Subcutaneous abdominal adipose tissue (tissue), 5 donors: ENCODE measurements around the gene FMNL2.
"Not testable (repeated sequence)": the region's sequence is repeated elsewhere in the genome, so short reads cannot be mapped to it uniquely, and the experiment has no call there.

Experiments used
- H3K27ac ChIP-seq: one replicate; pipeline ENCODE4 v1.7.0; 2013; ENCODE audit warnings: low read depth, mild to moderate bottlenecking, inconsistent platforms, low read length, moderate library complexity
- H3K27me3 ChIP-seq, 5 donors: one replicate each; pipeline ENCODE4 v1.7.0; 2013; ENCODE audit warnings: low read length in 5 of 5, inconsistent platforms in 1 of 5; ENCODE audit not compliant: control insufficient read depth in 5 of 5, insufficient read depth in 4 of 5
- H3K36me3 ChIP-seq, 5 donors: one replicate each; pipeline ENCODE4 v1.7.0; 2013; ENCODE audit warnings: low read length in 5 of 5; ENCODE audit not compliant: control insufficient read depth in 5 of 5, insufficient read depth in 5 of 5
- H3K4me1 ChIP-seq, 5 donors: one replicate each; pipeline ENCODE4 v1.7.0; 2013; ENCODE audit warnings: low read length in 5 of 5, mild to moderate bottlenecking in 3 of 5, moderate library complexity in 1 of 5; ENCODE audit not compliant: control insufficient read depth in 5 of 5, insufficient read depth in 5 of 5
- H3K4me3 ChIP-seq, 5 donors: one replicate each; pipeline ENCODE4 v1.7.0; 2013; ENCODE audit warnings: low read length in 5 of 5, low read depth in 1 of 5
- H3K9ac ChIP-seq, 5 donors: one replicate each; pipeline ENCODE4 v1.7.0; 2013; ENCODE audit warnings: low read length in 5 of 5, mild to moderate bottlenecking in 4 of 5, moderate library complexity in 3 of 5
- H3K9me3 ChIP-seq, 5 donors: one replicate each; pipeline ENCODE4 v1.7.0; 2013; ENCODE audit warnings: low read length in 5 of 5; ENCODE audit not compliant: control insufficient read depth in 5 of 5
- donor health status: healthy.
- donor health status: healthy.
- donor health status: healthy.
- donor health status: healthy.
- donor health status: healthy.

FMNL2 gene

DNA sequence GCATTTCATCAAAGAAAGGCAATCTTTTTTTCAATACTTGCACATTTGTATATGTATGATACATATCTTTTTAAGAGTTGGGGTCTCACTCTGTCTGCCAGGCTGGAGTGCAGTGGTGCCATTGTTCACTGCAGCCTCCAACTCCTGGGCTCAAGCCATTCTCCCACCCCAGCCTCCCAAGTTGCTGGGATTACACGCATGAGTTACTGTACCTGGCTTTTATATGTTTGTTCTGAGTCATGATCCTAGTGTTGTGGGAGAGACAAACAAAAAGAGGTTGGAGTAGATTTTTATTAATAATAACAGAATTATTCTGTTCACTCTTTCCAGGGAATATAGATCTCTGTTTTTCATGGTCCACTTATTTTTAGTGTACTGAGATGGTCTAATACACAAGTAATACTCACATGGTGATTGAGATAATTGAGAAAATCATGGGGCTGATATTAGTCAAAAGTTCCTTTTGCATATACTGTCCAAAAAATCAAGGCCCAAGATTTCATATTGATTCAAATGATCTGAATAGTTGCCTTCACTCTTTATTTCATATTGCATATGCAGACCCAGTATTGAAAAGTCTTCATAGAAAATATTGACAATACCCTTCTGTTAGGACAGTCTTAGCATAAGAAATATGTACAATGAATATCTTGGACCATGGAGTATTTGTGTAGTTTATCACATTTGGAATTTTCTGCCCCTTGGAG is 138.3 kb downstream of the FMNL2 start:
- Histone ChIP-seq H3K36me3 (no peaks in the 10 kb centered on the region), H3K4me3 (no peak overlapping the region), H3K9ac (no peak overlapping the region), H3K27me3 (no peaks in the 10 kb centered on the region), H3K27ac (no peak overlapping the region), H3K9me3 (no peaks in the 10 kb centered on the region), H3K4me1 (peaks cover 0 to 22% (median 16%) of the 10 kb centered on the region in 5 donors)

DNA sequence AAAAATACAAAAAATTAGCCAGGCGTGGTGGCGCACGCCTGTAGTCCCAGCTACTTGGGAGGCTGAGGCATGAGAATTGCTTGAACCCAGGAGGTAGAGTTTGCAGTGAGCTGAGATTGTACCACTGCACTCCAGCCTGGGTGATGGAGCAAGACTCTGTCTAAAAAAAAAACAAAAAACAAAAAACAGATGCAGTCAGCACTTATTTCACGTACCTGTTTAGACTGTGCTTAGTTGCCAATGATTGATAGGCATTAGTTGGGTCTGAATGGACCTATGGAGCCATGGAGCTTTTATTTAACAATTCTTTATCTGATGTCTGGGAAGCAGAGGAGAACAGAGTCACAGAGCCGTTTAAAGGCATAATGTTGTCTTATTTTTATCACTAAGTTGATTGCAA is 139.5 kb downstream of the FMNL2 start:
- not testable (repeated sequence) for H3K27ac ChIP-seq, H3K36me3 ChIP-seq, H3K9ac ChIP-seq, H3K4me3 ChIP-seq, H3K9me3 ChIP-seq, H3K27me3 ChIP-seq
- peaks cover 0 to 12% (median 6%) of the 10 kb centered on the region in 5 donors for H3K4me1 ChIP-seq

DNA sequence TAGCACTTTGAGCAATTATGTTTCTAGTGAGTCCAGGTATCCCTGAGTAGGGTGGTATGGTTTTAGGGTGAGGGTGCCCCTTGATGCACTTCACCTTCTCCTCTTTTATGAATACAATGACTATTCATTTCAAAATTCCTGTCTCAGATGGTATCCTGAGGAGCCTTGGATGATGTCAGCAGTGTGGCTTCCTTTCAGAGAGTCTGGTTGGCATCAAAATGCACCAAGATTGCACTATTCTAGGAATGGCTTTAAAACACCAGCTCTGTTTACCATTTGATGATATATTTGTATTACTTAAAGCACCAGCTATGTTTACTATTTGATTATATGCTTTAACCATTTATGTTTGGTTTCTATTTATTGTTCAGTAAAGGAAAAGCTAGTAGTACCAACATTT is 141.0 kb downstream of the FMNL2 start:
- Histone ChIP-seq H3K27me3 (no peaks in the 10 kb centered on the region), H3K27ac (no peak overlapping the region), H3K9ac (no peak overlapping the region), H3K4me3 (no peak overlapping the region), H3K9me3 (no peaks in the 10 kb centered on the region), H3K36me3 (no peaks in the 10 kb centered on the region), H3K4me1 (peaks cover 0 to 8% (median 3%) of the 10 kb centered on the region in 5 donors)

DNA sequence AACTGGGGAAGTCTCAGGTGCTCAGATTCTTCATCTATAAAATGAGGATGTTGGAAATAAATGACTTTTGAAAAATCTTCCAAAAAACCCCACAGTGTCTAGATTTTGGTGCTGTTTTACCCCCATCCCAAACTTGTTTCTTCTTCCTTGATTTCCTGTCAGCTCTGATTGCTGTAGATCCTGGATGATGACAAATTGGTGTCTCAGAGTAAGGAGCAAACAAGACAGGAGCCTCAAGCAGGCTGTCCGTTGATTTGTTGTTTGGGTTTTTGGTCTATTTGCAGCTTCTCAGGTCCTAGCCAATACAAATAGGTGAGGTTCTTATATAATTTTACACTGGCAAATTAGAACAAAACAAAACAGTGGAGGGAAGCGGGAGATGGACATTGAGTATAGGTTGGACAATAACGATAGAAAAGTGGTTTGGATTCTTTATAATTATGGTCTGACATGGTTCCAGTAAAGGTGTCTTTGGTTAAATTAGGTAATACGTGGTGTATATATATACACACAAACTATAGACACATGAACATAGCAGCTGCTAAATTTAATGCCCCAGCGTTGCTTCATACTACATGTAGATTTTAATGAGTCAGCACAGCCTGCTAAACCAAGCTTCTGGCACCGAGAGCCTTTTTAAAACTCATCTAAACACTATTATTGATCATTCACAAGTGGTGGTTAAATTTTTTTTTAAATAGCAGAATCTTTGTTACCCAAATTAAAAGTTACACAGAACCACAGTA is 142.5 kb downstream of the FMNL2 start:
- H3K4me1 ChIP-seq = peaks cover 0 to 11% (median 0%) of the 10 kb centered on the region in 5 donors
- H3K27ac ChIP-seq = no peak overlapping the region

DNA sequence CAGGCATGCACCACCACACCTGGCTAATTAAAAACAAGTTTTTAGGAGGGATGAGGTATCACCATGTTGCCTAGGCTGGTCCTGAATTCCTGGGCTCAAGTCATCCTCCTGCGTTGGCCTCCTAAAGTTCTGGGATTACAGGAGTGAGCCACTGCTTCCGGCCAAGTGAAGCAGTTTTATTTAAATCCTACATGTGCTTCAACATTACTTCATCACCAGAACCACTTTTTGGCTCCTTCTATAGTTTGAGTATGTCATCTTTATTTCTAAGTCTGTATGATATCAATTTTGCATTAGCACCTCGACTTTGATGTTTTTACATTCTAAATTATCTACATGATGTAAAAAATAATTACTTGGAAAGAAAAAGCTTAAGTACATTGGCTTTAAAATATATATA is 144.3 kb downstream of the FMNL2 start:
- Histone ChIP-seq H3K27me3 (no peaks in the 10 kb centered on the region), H3K9ac (no peak overlapping the region), H3K4me3 (no peak overlapping the region)

More for the DNA sequence above, 142.5 kb downstream of the FMNL2 start:
- no peak overlapping the region for H3K9ac ChIP-seq
- no peaks in the 10 kb centered on the region for H3K9me3 ChIP-seq
- H3K36me3 ChIP-seq = no peaks in the 10 kb centered on the region
- H3K4me3 ChIP-seq = no peak overlapping the region
- H3K27me3 ChIP-seq = no peaks in the 10 kb centered on the region

DNA sequence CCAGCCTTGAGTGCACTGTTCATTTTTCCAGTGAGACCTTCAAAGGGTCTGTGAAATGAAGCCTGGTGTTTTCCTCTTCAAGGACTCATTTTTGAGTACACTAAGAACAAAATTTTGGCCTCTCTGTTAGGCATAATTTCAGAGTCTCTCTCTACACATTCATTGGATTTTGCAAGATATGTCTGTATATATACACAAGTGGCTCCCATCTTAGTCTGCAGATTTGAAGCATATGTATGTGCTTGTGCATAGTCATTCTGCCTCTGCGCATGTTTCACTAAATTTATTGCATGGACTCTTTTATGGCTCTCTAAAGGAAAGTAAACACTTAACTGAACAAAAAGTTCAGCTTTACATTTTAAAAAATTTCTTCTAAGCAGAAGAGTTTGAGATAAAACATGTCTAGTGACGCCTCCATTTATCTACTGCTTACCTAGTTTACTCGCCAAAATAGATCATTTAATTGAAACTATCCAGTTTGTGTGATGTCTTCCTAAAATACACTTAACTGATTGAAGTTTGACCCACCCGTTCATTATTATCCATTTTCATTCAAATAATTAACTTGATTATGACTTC is 145.9 kb downstream of the FMNL2 start:
- H3K4me3 ChIP-seq = no peak overlapping the region
- no peak overlapping the region for H3K9ac ChIP-seq
- H3K27me3 ChIP-seq = no peaks in the 10 kb centered on the region
- no peaks in the 10 kb centered on the region for H3K9me3 ChIP-seq
- H3K36me3 ChIP-seq = no peaks in the 10 kb centered on the region
- H3K4me1 ChIP-seq = peaks cover 0 to 27% (median 9%) of the 10 kb centered on the region in 5 donors
- H3K27ac ChIP-seq = no peak overlapping the region

More for the DNA sequence above, 144.3 kb downstream of the FMNL2 start:
- Histone ChIP-seq H3K27ac (no peak overlapping the region), H3K36me3 (no peaks in the 10 kb centered on the region), H3K9me3 (no peaks in the 10 kb centered on the region), H3K4me1 (peaks cover 0 to 21% (median 8%) of the 10 kb centered on the region in 5 donors)

DNA sequence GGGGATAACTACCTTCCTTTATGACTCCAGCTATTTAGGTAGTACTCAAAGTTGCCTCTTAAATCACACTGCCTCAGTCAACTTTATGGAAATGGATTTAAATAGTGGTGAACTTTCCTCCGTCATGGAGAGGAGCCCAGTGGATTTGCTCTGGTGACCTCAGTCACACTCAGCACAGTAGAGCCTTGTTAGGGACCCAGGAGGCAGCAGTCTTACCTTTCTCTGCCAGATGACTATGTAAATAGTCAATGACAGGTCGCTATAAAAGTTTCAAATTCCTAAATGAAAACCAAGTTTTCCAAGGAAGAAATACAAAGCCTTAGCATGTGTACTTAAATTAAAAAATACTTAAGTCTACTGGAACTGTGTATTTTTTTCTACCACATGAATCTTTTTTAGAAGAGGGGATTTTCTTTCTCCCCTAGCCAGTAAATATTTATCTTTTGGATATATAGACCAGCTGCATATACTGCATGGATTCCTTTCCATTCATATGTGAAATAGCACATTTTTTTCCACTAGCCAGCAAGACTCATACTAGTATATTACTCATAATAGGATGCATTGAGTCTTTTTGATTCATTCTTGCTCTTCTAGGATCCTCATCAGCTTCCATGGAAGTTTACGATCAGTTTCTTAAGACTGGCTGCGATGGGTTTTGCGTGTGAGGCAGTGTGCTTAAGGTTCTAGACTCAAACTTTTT is 147.1 kb downstream of the FMNL2 start:
- H3K4me3 ChIP-seq = no peak overlapping the region
- H3K9ac ChIP-seq = no peak overlapping the region
- H3K4me1 ChIP-seq = peaks cover 0 to 37% (median 19%) of the 10 kb centered on the region in 5 donors
- H3K27me3 ChIP-seq = no peaks in the 10 kb centered on the region
- H3K9me3 ChIP-seq = no peaks in the 10 kb centered on the region
- no peaks in the 10 kb centered on the region for H3K36me3 ChIP-seq
- H3K27ac ChIP-seq = no peak overlapping the region

DNA sequence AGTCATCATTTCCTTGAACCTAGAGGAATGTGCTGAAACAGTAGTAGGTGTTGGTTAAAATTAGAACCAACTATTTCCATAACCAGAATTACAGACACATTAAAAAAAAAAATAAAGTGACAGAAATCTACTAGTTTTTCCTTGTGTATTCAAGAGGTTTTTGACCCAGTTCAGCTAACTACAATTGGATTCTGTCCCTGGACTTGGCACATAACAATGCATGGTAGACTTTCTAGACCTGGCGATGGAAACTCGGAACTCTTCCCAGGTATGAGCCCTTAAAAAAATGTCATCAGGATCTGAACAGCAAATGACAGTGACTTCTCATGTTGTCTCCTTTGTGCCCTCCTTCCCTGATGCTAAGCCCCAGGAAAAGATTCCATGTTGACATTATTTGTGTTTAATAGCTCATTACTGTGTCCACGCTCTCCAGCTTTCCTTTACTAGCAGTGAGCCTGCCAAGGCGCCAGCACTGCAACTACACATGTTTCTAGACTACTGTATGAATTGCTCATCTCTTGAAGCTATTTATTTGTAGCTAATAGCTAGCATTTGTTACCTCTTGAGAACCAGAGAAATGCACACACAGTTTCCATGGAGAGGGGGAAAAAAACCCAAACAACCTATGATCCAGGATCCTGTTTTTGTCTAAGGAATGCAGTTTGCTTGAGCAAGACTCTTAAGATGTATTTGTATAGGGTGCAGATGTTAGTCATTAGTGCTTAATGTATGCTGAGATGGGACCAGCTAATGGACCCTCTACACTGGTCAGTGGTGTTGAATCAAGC is 148.5 kb downstream of the FMNL2 start:
- Histone ChIP-seq H3K9me3 (no peaks in the 10 kb centered on the region), H3K4me3 (no peak overlapping the region), H3K4me1 (peaks cover 0 to 45% (median 20%) of the 10 kb centered on the region in 5 donors), H3K27ac (no peak overlapping the region), H3K9ac (no peak overlapping the region), H3K36me3 (no peaks in the 10 kb centered on the region), H3K27me3 (no peaks in the 10 kb centered on the region)

DNA sequence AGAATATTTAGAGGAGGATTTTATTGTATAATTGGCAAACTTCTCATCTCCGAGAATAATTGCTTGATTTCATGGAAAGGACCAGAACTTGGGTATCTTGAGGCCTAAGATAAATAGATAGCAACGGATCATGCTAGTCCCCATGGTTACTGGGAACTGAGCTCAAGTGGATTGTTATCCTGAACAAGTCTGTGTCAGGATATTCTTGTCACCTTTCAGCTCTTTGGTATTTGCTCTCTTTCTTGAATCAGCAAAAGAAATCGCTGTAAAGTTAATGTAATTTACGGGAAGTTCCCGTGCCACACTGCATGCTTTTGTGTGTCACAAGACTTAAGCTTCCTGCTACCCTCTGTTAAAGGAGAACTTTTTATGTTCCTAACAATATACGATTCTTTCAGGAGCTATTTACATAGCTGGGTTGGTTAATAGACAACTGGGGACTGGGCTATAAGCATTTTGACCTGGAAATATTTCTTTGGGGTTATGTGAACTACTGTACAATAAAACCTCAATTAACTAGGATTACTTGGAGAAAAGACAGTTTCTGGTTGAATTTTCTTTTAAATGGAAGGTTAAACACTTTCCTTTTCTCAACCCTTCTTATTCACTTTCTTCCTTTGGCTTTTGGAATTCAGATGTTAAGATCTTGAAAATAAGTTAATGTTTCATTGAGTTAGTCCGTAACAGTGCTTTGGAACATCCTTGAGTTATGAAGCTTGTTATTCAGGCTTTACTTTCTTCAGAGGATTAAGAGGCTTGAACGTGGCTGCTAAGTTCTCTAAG is 151.2 kb downstream of the FMNL2 start:
- peaks cover 4 to 59% (median 37%) of the 10 kb centered on the region in 5 donors for H3K4me1 ChIP-seq
- no peaks in the 10 kb centered on the region for H3K9me3 ChIP-seq
- H3K36me3 ChIP-seq = no peaks in the 10 kb centered on the region
- H3K27ac ChIP-seq = peak overlapping the region; percentile 45
- no peak overlapping the region for H3K9ac ChIP-seq
- no peaks in the 10 kb centered on the region for H3K27me3 ChIP-seq
- no peak overlapping the region for H3K4me3 ChIP-seq
